ENCODE data around the gene FSIP1.

DNA sequence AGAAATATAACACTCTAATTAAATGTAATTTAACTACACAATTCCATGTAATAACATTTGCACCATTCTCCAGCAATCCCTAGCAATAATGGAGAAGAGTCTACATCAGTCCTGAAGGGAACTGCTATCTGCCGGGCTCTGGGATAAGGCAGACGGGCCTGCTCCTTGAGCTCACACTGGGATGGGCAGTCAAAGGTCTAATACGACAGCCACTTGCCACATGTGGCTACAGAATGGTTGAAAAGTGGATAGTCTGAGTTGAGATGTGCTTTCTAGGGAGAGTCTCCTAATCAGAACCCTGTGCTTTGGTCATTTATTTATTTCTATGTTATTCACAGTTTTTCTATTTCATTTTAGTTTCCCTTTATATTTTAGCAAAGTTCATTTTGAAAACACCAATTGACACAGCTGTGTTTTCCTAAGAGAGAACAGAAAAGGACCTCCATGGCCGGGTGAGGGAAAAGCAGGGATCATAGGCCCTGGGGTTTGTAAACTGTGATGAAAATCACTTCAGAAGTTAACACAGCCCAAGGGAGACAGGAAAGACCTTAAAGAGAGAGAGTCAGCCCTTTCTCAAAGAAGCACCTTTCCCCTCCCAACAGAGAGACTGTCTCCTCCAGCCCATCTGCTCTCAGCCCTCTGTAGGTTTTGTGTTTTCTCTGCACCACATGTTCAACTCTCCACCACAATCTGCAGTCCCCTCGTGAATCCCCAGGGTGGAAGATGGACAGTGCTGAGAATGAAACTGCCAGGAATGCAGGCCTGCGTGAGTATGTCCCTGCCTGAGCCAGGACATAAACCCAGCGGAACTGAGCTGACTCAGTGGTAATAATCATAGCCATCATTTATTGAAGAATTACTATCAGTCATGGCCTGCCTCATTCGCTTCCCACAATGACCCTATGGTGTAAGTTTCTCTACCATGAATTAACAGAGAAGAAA is 11.6 kb downstream of the FSIP1 start:
- TF ChIP-seq CTCF (conservative IDR thresholded peaks at IDR 0.05 in 1 of 2, IDR thresholded peaks at IDR 0.05 in 1 of 2; ENCODE audit: extremely low read depth in 1 of 2, insufficient read depth in 1 of 2, low read depth in 1 of 2, low read length in 2 of 2) (no peak), EZH2 (IDR thresholded peaks at IDR 0.05; ENCODE audit: borderline replicate concordance, low read length) (no peak)

Data from mammary epithelial cell (primary cell).